ENCODE data around the gene CTCF. TPM values are rescaled to one million over a fixed set of nuclear protein-coding genes. Genes with fewer than 3 reads are reported as not detected.

Gene CTCF
- total RNA-seq, 1 donor from 2014 or later: 62.5 TPM

DNA sequence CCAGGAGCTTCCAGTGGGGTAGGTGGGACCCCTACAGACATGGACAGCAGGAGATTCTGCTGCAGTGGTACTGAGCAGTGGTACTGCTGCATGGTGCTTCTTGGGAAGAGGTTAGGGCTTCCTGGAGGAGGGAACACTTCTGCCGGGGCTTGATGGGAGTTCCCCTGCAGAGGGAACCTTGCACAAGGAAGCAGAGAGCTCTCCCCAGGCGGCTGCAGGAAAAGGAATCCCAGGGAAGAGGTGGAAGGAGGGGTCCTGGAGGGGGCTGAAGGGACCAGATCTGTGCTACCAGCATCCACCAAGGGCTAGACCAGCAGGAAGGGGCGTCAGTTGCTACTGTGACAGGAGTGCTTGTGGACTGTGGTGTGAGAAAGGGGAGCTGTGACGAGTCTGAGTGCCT is 23.1 kb upstream of the CTCF start:
- peaks cover 29% of the 10 kb centered on the region for H3K36me3 Mint-ChIP-seq (ENCODE audit: low read depth)
- H3K4me1 Mint-ChIP-seq: peaks cover 37% of the 10 kb centered on the region
- peaks cover 18% of the 10 kb centered on the region for H3K27me3 Mint-ChIP-seq
- H3K27ac Mint-ChIP-seq: peak overlapping the region; percentile 22
- DNase-seq: no peak
- H3K9me3 Mint-ChIP-seq: no peaks in the 10 kb centered on the region
- intact Hi-C loops (cut with micrococcal nuclease): no loop called here
- peak overlapping the region; percentile 66 for H3K4me3 Mint-ChIP-seq

DNA sequence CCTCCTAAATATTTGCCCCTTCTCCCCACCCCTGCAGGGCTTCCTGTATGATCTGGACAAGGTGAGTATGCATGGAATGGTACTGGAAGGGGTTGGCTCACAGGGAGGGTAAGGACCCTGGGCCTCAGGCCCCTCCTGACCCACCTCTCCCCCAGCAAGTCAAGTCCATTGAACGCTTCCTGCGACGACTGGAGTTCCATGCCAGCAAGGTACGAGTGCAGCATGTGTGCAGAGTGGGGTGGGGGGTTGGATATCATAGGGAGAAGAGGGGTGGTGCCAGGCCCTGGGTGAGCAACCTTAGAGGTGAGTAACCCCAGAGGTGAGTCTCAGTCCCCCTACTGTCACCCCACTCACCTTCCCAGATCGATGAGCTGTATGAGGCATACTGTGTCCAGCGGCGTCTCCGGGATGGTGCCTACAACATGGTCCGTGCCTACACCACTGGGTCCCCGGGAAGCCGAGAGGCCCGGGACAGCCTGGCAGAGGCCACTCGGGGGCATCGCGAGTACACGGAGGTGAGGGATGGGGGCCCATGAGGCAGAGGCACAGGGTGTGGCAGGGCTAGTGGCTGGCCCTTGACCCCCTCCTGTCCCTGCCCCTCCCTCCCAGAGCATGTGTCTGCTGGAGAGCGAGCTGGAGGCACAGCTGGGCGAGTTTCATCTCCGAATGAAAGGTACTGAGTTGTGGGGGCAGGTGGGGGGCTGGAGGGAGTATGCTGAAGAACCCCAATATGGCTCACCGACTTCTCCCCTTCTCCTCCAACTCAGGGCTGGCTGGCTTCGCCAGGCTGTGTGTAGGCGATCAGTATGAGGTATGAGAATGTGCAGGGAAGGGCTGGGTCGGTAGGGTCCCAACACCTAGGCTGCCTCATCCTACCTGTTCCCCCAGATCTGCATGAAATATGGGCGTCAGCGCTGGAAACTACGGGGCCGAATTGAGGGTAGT is 22.4 kb upstream of the CTCF start:
- peaks cover 37% of the 10 kb centered on the region for H3K4me1 Mint-ChIP-seq
- no peak for DNase-seq
- H3K36me3 Mint-ChIP-seq (ENCODE audit: low read depth): peaks cover 29% of the 10 kb centered on the region
- H3K4me3 Mint-ChIP-seq: no peak overlapping the region
- H3K27me3 Mint-ChIP-seq: peaks cover 18% of the 10 kb centered on the region
- no peaks in the 10 kb centered on the region for H3K9me3 Mint-ChIP-seq
- intact Hi-C loops (cut with micrococcal nuclease): no loop called here
- no peak overlapping the region for H3K27ac Mint-ChIP-seq

DNA sequence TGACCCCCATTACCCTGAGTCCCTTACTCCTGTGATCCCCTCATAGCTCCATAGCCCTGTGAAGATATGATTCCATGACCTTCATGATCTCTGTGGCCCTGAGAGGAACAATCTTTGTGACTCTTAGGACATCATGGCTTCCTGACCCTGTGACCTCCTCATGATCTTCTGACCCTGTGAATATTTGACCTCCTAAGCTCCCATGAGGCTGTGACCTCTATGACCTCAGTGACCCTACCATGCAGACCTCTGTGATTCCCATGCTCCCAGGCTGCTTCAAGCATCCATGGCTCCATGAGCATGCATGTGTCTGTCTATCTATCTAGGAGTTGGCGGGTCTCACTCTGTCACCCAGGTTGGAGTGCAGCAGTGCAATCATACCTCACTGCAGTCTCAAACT is 21.6 kb upstream of the CTCF start:
- intact Hi-C loops (cut with micrococcal nuclease): no loop called here
- no peaks in the 10 kb centered on the region for H3K9me3 Mint-ChIP-seq
- H3K36me3 Mint-ChIP-seq (ENCODE audit: low read depth): peaks cover 29% of the 10 kb centered on the region
- no peak for DNase-seq
- peaks cover 11% of the 10 kb centered on the region for H3K27me3 Mint-ChIP-seq
- peaks cover 32% of the 10 kb centered on the region for H3K4me1 Mint-ChIP-seq
- H3K4me3 Mint-ChIP-seq: no peak overlapping the region
- H3K27ac Mint-ChIP-seq: no peak overlapping the region

DNA sequence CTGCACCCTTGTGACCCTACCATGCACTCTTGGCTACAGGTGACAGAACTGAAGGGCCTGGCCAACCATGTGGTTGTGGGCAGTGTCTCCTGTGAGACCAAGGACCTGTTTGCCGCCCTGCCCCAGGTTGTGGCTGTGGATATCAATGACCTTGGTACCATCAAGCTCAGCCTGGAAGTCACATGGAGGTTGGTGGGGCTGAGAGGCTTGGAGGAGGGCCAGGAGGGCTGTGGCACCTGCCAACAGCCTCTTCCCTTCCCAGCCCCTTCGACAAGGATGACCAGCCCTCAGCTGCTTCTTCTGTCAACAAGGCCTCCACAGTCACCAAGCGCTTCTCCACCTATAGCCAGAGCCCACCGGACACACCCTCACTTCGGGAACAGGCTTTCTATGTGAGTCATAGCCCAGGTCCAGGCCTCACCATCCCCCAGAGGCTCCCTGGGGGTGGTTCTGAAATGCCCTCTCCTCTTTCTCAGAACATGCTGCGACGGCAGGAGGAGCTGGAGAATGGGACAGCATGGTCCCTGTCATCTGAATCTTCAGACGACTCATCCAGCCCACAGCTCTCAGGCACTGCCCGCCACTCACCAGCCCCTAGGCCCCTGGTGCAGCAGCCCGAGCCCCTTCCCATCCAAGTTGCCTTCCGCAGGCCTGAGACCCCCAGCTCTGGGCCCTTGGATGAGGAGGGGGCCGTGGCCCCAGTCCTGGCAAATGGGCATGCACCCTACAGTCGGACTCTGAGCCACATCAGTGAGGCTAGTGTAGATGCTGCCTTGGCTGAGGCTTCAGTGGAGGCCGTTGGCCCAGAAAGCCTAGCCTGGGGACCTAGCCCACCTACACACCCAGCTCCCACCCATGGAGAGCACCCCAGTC is 20.7 kb upstream of the CTCF start:
- no peak for DNase-seq
- peaks cover 4% of the 10 kb centered on the region for H3K27me3 Mint-ChIP-seq
- intact Hi-C loops (cut with micrococcal nuclease): no loop called here
- no peaks in the 10 kb centered on the region for H3K9me3 Mint-ChIP-seq
- H3K4me1 Mint-ChIP-seq: peaks cover 32% of the 10 kb centered on the region
- no peak overlapping the region for H3K4me3 Mint-ChIP-seq
- H3K27ac Mint-ChIP-seq: no peak overlapping the region
- peaks cover 29% of the 10 kb centered on the region for H3K36me3 Mint-ChIP-seq (ENCODE audit: low read depth)

DNA sequence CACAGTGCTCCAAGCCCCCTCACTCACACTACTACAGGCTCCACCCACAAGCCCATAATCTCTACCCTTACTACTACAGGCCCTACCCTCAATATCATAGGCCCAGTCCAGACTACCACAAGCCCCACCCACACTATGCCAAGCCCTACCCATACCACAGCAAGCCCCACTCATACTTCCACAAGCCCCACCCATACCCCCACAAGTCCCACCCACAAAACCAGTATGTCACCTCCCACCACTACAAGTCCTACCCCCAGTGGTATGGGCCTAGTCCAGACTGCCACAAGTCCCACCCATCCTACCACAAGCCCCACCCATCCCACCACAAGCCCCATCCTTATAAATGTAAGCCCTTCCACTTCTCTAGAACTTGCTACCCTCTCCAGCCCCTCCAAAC is 19.9 kb upstream of the CTCF start:
- DNase-seq: peak; percentile 95
- intact Hi-C loops (cut with micrococcal nuclease): no loop called here
- Mint-ChIP-seq H3K27ac (peak overlapping the region; percentile 3), H3K36me3 (ENCODE audit: low read depth) (peaks cover 29% of the 10 kb centered on the region), H3K4me1 (peaks cover 35% of the 10 kb centered on the region), H3K9me3 (no peaks in the 10 kb centered on the region), H3K27me3 (no peaks in the 10 kb centered on the region), H3K4me3 (no peak overlapping the region)

DNA sequence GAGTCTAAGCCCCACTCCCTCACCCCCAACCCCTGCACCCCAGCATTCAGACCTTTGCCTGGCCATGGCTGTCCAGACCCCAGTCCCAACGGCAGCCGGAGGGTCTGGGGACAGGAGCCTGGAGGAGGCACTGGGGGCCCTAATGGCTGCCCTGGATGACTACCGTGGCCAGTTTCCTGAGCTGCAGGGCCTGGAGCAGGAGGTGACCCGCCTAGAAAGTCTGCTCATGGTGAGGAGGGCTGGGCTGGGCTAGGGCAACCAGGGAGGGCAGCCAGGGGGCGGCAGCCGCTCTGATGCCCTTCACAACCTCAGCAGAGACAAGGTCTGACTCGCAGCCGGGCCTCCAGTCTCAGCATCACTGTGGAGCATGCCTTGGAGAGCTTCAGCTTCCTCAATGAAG is 19.3 kb upstream of the CTCF start:
- Mint-ChIP-seq H3K4me1 (peaks cover 40% of the 10 kb centered on the region), H3K36me3 (ENCODE audit: low read depth) (peaks cover 29% of the 10 kb centered on the region), H3K27me3 (no peaks in the 10 kb centered on the region), H3K9me3 (no peaks in the 10 kb centered on the region), H3K4me3 (no peak overlapping the region), H3K27ac (no peak overlapping the region)
- DNase-seq: no peak
- intact Hi-C loops (cut with micrococcal nuclease): no loop called here

DNA sequence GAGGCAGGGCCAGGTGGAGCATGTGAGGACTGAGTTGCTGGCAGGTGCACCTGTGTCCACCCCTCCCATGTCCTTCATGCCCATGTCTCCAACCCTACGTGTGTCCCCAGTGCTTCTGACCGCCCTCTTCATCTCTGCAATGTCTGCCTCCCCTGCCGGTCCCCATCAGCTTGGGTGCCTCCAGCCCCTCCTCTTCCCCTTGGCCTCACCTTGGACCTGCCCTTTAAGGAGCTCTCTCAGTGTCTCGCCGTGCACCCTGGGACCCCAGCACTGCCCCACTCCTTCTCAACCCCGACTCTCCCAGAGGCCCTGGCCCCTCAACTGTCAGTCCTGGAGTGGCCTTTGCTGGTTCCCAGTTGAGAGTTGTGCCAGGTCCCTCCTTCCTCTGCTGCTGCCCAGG is 18.7 kb upstream of the CTCF start:
- Mint-ChIP-seq H3K27me3 (no peaks in the 10 kb centered on the region), H3K27ac (no peak overlapping the region)

DNA sequence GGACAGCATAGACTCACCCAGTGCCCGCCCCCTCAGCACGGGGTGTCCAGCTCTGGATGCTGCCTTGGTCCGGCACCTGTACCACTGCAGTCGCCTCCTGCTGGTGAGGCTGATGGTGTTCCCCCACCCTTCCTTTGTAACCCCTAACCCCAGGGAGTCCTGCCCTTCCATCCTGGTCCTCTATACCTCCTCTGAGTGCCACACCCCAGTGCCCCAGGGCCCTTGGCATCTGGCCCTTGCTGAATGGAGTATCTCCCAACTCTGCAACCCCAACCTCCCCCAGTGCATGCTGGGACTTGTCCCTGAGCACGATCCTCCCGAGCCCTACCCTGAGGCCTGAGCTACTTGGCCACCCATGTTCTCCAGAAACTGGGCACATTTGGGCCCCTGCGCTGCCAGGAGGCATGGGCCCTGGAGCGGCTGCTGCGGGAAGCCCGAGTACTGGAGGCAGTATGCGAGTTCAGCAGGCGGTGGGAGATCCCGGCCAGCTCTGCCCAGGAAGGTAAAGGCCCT is 17.9 kb upstream of the CTCF start:
- Mint-ChIP-seq H3K4me3 (no peak overlapping the region), H3K9me3 (no peaks in the 10 kb centered on the region), H3K27me3 (no peaks in the 10 kb centered on the region), H3K27ac (no peak overlapping the region), H3K36me3 (ENCODE audit: low read depth) (peaks cover 22% of the 10 kb centered on the region), H3K4me1 (peaks cover 40% of the 10 kb centered on the region)
- intact Hi-C loops (cut with micrococcal nuclease): no loop called here
- DNase-seq: no peak

More for the DNA sequence above, 18.7 kb upstream of the CTCF start:
- peaks cover 29% of the 10 kb centered on the region for H3K36me3 Mint-ChIP-seq (ENCODE audit: low read depth)
- intact Hi-C loops (cut with micrococcal nuclease): no loop called here
- no peak overlapping the region for H3K4me3 Mint-ChIP-seq
- DNase-seq: no peak
- no peaks in the 10 kb centered on the region for H3K9me3 Mint-ChIP-seq
- peaks cover 45% of the 10 kb centered on the region for H3K4me1 Mint-ChIP-seq

DNA sequence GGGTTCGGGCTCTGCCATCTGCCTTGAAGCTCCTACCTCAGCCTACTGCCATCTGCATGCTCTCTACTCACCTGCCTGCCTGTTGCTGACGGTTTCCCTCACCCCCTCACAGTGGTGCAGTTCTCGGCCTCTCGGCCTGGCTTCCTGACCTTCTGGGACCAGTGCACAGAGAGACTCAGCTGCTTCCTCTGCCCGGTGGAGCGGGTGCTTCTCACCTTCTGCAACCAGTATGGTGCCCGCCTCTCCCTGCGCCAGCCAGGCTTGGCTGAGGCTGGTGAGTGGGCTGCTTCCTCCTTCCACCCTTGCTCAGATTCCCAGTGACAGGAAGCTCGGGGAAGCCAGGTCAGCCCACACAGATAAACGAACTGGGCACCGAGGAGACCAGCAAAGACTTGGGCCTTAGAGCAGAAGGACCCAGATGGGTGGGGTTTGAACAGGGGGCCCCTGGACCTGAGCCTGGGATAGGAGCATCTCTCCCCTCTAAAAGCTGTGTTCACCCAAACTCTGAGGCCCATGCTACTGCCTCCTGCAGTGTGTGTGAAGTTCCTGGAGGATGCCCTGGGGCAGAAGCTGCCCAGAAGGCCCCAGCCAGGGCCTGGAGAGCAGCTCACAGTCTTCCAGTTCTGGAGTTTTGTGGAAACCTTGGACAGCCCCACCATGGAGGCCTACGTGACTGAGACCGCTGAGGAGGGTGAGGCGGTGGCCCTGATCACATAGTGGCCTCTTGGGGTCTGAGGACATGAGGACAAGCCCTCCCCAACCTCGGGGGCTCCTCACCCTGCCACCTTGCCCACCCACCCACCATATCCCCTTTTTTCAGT is 17.3 kb upstream of the CTCF start:
- Mint-ChIP-seq H3K4me1 (peaks cover 38% of the 10 kb centered on the region), H3K27me3 (no peaks in the 10 kb centered on the region), H3K27ac (no peak overlapping the region), H3K4me3 (no peak overlapping the region), H3K9me3 (no peaks in the 10 kb centered on the region), H3K36me3 (ENCODE audit: low read depth) (peaks cover 18% of the 10 kb centered on the region)
- DNase-seq: no peak
- intact Hi-C loops (cut with micrococcal nuclease): no loop called here

DNA sequence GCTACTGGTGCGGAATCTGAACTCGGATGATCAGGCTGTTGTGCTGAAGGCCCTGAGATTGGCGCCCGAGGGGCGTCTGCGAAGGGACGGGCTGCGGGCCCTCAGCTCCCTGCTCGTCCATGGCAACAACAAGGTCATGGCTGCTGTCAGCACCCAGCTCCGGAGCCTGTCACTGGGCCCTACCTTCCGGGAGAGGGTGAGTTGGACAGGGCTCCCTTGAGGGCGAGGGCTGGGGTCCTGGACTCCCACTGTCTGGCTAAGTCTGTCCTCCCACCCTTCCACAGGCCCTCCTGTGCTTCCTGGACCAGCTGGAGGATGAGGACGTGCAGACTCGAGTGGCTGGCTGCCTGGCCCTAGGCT is 16.7 kb upstream of the CTCF start:
- Mint-ChIP-seq H3K27me3 (no peaks in the 10 kb centered on the region), H3K9me3 (no peaks in the 10 kb centered on the region), H3K36me3 (ENCODE audit: low read depth) (peaks cover 16% of the 10 kb centered on the region), H3K27ac (no peak overlapping the region), H3K4me3 (no peak overlapping the region), H3K4me1 (peaks cover 37% of the 10 kb centered on the region)
- intact Hi-C loops (cut with micrococcal nuclease): no loop called here
- no peak for DNase-seq

DNA sequence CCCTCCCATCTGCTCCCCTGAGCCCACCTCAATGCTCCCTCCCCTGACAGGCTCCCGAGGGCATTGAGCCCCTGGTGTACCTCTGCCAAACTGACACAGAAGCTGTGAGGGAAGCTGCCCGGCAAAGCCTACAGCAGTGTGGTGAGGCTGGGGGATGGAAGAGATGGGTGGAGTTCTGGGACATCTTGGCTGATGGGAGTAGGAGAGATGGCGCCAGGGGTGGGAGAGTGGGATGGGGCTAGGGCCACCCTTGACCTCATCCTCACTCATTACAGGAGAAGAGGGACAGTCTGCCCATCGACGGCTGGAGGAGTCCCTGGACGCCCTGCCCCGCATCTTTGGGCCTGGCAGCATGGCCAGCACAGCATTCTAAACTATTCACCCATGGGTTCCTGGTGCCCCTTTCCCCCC is 16.2 kb upstream of the CTCF start:
- no peak for DNase-seq
- Mint-ChIP-seq H3K9me3 (no peaks in the 10 kb centered on the region), H3K4me1 (peaks cover 35% of the 10 kb centered on the region), H3K36me3 (ENCODE audit: low read depth) (peaks cover 14% of the 10 kb centered on the region), H3K27ac (no peak overlapping the region), H3K4me3 (no peak overlapping the region), H3K27me3 (no peaks in the 10 kb centered on the region)
- intact Hi-C loops (cut with micrococcal nuclease): no loop called here

DNA sequence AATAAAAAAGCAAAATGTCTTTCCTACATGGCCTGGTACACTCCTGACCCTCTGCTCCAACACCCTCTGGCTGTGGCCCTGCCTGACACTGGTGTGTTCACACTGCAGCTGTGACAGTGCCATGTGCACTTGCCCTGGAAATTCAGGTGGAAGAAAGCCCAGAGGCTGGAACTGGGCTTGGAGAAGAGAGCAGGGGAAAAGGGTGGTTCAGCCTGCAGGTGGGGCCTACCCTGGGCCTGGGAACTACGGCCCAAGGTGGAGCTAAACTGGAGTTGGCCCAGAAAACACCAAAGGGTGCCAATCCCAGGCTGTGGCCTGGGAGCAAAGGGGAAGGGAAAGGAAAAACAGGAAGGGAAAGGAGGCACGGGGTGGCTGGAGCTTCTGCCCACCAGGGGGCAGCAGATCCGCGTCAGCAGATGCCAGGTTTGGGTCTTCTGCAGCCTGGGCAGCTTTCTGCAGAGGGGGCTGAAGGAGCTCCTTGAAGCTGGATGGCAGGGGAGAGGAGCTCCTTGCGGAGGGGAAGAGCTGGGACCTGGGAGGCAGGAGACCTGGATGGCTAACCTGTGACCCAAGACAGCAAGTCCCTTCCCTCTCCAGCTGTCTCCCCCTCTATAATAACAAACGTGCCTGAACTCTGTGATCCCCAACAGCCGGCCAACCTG is 15.4 kb upstream of the CTCF start:
- peak overlapping the region; percentile 58 for H3K4me3 Mint-ChIP-seq
- H3K4me1 Mint-ChIP-seq: peaks cover 35% of the 10 kb centered on the region
- peak; percentile 92 for DNase-seq
- peak overlapping the region; percentile 89 for H3K27ac Mint-ChIP-seq
- no peaks in the 10 kb centered on the region for H3K9me3 Mint-ChIP-seq
- intact Hi-C loops (cut with micrococcal nuclease): loop anchor here (1.0 kb wide), 3 partner anchors 15 to 121 kb away; partner anchors contain the start of gene CTCF
- H3K27me3 Mint-ChIP-seq: no peaks in the 10 kb centered on the region
- H3K36me3 Mint-ChIP-seq (ENCODE audit: low read depth): peaks cover 12% of the 10 kb centered on the region

Data from activated CD4-positive, alpha-beta T cell treated with anti-CD3 and anti-CD28 coated beads, Interleukin-2, amount 10 ng/mL, durations not matched to agents 24 days and 14 days (primary cell).